SK-N-SH treated with all-trans-retinoic acid at 6 μM for 48 hours (cell line): ENCODE results near the gene TMEM178B.

Source experiments
- ATAC-seq: fragments of 200-7000 bp; cut with Tn5 transposase; 3 replicates; pipeline ENCODE4 v1.9.1; 2020; ENCODE audit warnings: mild to moderate bottlenecking, moderate library complexity
- ARNTL ChIP-seq: fragments of 450-650 bp; formaldehyde crosslinking; IDR thresholded peaks from 2 replicates; pipeline ENCODE4 v1.5.0; 2020; ENCODE audit warnings: low read depth, mild to moderate bottlenecking, moderate library complexity, borderline replicate concordance
- BACH2 ChIP-seq: fragments of 250-450 bp; sonication (Bioruptor Pico); IDR thresholded peaks from 2 replicates; pipeline ENCODE4 v1.9.0; 2021; ENCODE audit warnings: mild to moderate bottlenecking, borderline replicate concordance
- CSDC2 ChIP-seq: fragments of 250-450 bp; sonication (Bioruptor Pico); IDR thresholded peaks from 2 replicates; pipeline ENCODE4 v1.5.0; 2020; ENCODE audit warnings: mild to moderate bottlenecking, moderate library complexity
- ESRRG ChIP-seq: fragments of 250-450 bp; sonication (Bioruptor Pico); IDR thresholded peaks from 2 replicates; pipeline ENCODE4 v1.6.1; 2021; ENCODE audit warnings: mild to moderate bottlenecking
- GLIS3 ChIP-seq: fragments of 250-450 bp; sonication (Bioruptor Pico); IDR thresholded peaks from 2 replicates; pipeline ENCODE4 v1.5.0; 2020; ENCODE audit warnings: mild to moderate bottlenecking, moderate library complexity
- ISL1 ChIP-seq: fragments of 250-450 bp; sonication (Bioruptor Pico); IDR thresholded peaks from 2 replicates; pipeline ENCODE4 v2.1.2; 2022; ENCODE audit warnings: mild to moderate bottlenecking, moderate library complexity
- OSR1 ChIP-seq: fragments of 250-450 bp; sonication (Bioruptor Pico); IDR thresholded peaks from 2 replicates; pipeline ENCODE4 v1.8.0; 2022; ENCODE audit warnings: moderate library complexity, mild to moderate bottlenecking, inconsistent platforms
- PPARA ChIP-seq: fragments of 250-450 bp; sonication (Bioruptor Pico); IDR thresholded peaks from 2 replicates; pipeline ENCODE4 v1.5.0; 2020; ENCODE audit warnings: mild to moderate bottlenecking, borderline replicate concordance
- RARB ChIP-seq: fragments of 250-450 bp; sonication (Bioruptor Pico); IDR thresholded peaks from 2 replicates; pipeline ENCODE4 v1.8.0; 2021; ENCODE audit warnings: mild to moderate bottlenecking, moderate library complexity
- SNAI2 ChIP-seq: fragments of 250-450 bp; sonication (Bioruptor Pico); IDR thresholded peaks from 2 replicates; pipeline ENCODE4 v1.5.0; 2020; ENCODE audit warnings: mild to moderate bottlenecking, moderate library complexity
- TCF4 ChIP-seq: fragments of 250-450 bp; sonication (Bioruptor Pico); IDR thresholded peaks from 2 replicates; pipeline ENCODE4 v1.8.0; 2021; ENCODE audit warnings: mild to moderate bottlenecking, moderate library complexity, borderline replicate concordance
- TOX ChIP-seq: fragments of 250-450 bp; sonication (Bioruptor Pico); IDR thresholded peaks from 2 replicates; pipeline ENCODE4 v1.8.0; 2021; ENCODE audit warnings: mild to moderate bottlenecking, moderate library complexity, borderline replicate concordance
- ZC3H10 ChIP-seq: fragments of 250-450 bp; sonication (Bioruptor Pico); IDR thresholded peaks from 2 replicates; pipeline ENCODE4 v1.5.1; 2021; ENCODE audit warnings: mild to moderate bottlenecking, moderate library complexity
- ZFP30 ChIP-seq: fragments of 450-650 bp; formaldehyde crosslinking; IDR thresholded peaks from 2 replicates; pipeline ENCODE4 v1.5.0; 2022; ENCODE audit warnings: mild to moderate bottlenecking, moderate library complexity
- ZNF565 ChIP-seq: fragments of 450-650 bp; formaldehyde crosslinking; conservative IDR thresholded peaks from 2 replicates; pipeline ENCODE4 v1.5.0; 2020; ENCODE audit warnings: low read depth, mild to moderate bottlenecking, moderate library complexity
- ZNF70 ChIP-seq: fragments of 450-650 bp; formaldehyde crosslinking; IDR thresholded peaks from 2 replicates; pipeline ENCODE4 v1.5.0; 2020; ENCODE audit warnings: mild to moderate bottlenecking, moderate library complexity
- ZNF8 ChIP-seq: fragments of 450-650 bp; formaldehyde crosslinking; IDR thresholded peaks from 2 replicates; pipeline ENCODE4 v1.5.0; 2020; ENCODE audit warnings: mild to moderate bottlenecking, moderate library complexity
- TF ChIP-seq, protein P1 (sequence below): fragments of 250-450 bp; sonication (Bioruptor Pico); IDR thresholded peaks from 2 replicates; pipeline ENCODE4 v1.5.1; 2020; ENCODE audit warnings: low read depth, mild to moderate bottlenecking, moderate library complexity
- TF ChIP-seq, protein P2 (sequence below): fragments of 250-450 bp; sonication (Bioruptor Pico); IDR thresholded peaks from 2 replicates; pipeline ENCODE4 v1.5.1; 2021; ENCODE audit warnings: mild to moderate bottlenecking, moderate library complexity
- TF ChIP-seq, protein P3 (sequence below): fragments of 250-450 bp; sonication (Bioruptor Pico); IDR thresholded peaks from 2 replicates; pipeline ENCODE4 v1.8.0; 2020; ENCODE audit warnings: mild to moderate bottlenecking, moderate library complexity, borderline replicate concordance
- TF ChIP-seq, protein P4 (sequence below): fragments of 250-450 bp; sonication (Bioruptor Pico); IDR thresholded peaks from 2 replicates; pipeline ENCODE4 v1.5.0; 2020; ENCODE audit warnings: mild to moderate bottlenecking, moderate library complexity

The TMEM178B gene

DNA sequence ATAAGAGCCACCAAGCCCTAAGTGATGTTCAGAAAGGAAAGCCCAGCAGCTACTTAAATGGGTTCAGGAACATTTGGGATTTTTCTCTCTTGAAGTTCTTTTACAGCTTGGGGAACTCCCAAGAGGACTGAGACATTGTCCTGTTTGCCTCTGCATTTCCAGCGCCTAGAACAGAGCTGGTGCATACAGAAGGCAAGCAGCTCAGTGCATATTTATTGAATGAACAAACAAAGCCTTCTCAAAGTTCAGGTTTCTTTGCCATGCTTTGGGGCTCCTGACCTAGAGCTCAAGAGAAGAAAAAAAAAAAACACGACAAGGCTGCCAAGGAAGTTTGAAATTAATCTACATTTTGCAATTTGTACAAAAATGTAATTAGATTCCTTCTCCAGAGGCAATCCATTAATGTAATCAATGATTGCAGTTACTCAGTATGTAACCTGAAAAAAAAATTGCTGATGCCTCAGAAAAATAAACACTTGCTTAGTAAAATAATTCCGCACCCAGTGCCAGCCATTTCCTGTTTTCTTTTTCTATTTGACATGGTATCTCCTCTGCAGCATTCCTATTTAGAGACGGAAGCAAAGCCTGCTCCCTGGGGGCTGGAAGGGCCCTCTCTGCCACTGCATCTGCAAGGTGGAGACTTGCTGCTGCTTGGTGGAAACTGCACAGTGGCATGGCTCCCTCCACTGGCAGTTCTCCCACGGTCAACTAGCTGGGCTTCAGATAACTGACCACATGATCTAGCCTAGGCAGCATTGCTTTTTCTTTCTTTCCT, 157.3 kb downstream of the TMEM178B start:
- ATAC-seq = peak; percentile 27; the same call in 1 of the 3 replicates
- TF ChIP-seq BACH2 (no peak), GLIS3 (CRISPR knock-in tag) (no peak), ZNF8 (CRISPR knock-in tag) (no peak), PPARA (CRISPR knock-in tag) (no peak), ESRRG (CRISPR knock-in tag) (no peak)

DNA sequence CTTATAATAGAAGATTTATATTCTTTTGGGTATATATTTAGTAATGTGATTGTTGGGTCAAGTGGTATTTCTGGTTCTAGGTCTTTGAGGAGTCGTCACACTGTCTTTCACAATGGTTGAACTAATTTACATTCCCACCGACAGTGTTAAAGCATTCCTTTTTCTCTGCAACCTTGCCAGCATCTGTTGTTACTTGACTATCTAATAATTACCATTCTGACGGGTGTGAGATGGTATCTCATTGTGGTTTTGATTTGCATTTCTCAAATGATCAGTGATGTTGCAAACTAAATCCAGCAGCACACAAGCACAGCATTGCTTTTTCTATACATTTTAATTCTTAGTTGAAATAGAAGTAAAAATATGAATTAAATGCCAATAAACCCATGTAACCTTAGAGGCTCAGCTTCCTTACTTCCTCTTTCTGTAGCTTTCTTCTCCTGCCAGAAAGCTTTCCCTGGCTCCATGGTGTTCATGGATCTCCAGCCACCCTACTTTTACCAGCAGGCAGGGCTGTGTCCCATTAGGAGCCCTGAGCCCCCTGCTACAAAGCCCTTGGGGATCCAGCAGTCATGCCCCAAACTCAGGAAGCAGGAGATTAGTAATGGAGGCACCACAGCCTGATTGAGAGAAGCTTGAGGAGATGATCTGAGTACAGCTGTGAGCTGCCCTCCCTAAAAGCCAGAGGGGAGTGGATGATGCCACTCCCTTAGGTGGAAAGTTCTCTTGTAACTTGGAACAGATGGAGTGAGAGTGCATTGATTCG, 158.6 kb downstream of the TMEM178B start:
- TF ChIP-seq ZFP30 (CRISPR knock-in tag) = no peak
- no peak for TF ChIP-seq ZNF70
- no peak for TF ChIP-seq ARNTL (CRISPR knock-in tag)
- TF ChIP-seq ZNF8 (CRISPR knock-in tag) = no peak
- no peak for TF ChIP-seq TOX
- no peak for TF ChIP-seq ZNF565 (CRISPR knock-in tag)
- TF ChIP-seq, protein P1, sequence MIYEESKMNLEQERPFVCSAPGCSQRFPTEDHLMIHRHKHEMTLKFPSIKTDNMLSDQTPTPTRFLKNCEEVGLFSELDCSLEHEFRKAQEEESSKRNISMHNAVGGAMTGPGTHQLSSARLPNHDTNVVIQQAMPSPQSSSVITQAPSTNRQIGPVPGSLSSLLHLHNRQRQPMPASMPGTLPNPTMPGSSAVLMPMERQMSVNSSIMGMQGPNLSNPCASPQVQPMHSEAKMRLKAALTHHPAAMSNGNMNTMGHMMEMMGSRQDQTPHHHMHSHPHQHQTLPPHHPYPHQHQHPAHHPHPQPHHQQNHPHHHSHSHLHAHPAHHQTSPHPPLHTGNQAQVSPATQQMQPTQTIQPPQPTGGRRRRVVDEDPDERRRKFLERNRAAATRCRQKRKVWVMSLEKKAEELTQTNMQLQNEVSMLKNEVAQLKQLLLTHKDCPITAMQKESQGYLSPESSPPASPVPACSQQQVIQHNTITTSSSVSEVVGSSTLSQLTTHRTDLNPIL (CRISPR knock-in tag) = no peak
- no peak for TF ChIP-seq SNAI2
- no peak for TF ChIP-seq CSDC2
- TF ChIP-seq ESRRG (CRISPR knock-in tag) = no peak
- no peak for TF ChIP-seq ISL1 (CRISPR knock-in tag)
- TF ChIP-seq BACH2 = no peak
- no peak for TF ChIP-seq GLIS3 (CRISPR knock-in tag)
- no peak for TF ChIP-seq ZC3H10
- no peak for TF ChIP-seq RARB
- TF ChIP-seq PPARA (CRISPR knock-in tag) = no peak
- TF ChIP-seq, protein P2, sequence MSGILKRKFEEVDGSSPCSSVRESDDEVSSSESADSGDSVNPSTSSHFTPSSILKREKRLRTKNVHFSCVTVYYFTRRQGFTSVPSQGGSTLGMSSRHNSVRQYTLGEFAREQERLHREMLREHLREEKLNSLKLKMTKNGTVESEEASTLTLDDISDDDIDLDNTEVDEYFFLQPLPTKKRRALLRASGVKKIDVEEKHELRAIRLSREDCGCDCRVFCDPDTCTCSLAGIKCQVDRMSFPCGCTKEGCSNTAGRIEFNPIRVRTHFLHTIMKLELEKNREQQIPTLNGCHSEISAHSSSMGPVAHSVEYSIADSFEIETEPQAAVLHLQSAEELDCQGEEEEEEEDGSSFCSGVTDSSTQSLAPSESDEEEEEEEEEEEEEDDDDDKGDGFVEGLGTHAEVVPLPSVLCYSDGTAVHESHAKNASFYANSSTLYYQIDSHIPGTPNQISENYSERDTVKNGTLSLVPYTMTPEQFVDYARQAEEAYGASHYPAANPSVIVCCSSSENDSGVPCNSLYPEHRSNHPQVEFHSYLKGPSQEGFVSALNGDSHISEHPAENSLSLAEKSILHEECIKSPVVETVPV (CRISPR knock-in tag) = no peak
- TF ChIP-seq, protein P3, sequence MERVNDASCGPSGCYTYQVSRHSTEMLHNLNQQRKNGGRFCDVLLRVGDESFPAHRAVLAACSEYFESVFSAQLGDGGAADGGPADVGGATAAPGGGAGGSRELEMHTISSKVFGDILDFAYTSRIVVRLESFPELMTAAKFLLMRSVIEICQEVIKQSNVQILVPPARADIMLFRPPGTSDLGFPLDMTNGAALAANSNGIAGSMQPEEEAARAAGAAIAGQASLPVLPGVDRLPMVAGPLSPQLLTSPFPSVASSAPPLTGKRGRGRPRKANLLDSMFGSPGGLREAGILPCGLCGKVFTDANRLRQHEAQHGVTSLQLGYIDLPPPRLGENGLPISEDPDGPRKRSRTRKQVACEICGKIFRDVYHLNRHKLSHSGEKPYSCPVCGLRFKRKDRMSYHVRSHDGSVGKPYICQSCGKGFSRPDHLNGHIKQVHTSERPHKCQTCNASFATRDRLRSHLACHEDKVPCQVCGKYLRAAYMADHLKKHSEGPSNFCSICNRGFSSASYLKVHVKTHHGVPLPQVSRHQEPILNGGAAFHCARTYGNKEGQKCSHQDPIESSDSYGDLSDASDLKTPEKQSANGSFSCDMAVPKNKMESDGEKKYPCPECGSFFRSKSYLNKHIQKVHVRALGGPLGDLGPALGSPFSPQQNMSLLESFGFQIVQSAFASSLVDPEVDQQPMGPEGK (CRISPR knock-in tag) = no peak
- no peak for TF ChIP-seq OSR1 (CRISPR knock-in tag)
- TF ChIP-seq, all 23 proteins: peak for 0
- no peak for ATAC-seq

DNA sequence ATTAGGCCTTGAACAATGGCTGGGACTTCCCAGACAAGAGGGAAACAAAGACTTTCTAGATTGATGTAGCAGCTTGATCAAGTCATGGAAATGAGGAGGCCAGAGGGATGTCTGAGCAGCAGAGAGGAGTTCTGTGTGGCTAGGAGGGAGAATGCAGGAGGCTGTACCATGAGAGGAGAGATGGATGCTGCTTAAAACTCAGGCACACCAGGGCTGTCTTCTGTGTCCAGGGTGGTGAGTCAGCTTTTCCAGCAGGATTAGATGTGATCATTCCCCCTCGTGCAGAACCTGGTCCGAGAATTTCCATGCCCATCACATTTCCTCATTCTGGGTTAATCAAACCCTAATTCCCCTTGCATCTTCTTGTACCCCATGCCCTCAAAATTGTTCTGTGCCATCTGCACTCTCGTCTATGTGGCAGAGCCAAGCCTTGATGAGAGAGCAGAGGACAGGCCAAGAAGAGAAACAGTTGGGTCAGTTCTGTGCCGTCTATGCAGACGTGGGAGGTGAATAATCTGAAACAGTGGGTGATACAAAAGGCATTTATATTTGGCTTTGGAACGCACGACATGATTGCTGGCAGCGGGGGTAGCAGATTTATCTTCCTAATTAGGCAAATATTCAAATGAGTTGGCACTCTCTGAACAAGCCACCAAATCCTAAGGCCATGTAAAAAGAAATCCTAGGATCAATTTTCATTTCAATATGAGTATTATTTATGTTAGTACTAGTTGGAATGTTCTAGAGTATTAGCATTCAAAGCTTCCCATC, 160.7 kb downstream of the TMEM178B start:
- TF ChIP-seq, protein P1 (CRISPR knock-in tag) = no peak
- TF ChIP-seq ZNF8 (CRISPR knock-in tag) = no peak
- TF ChIP-seq ISL1 (CRISPR knock-in tag) = no peak
- no peak for TF ChIP-seq SNAI2
- TF ChIP-seq, protein P2 (CRISPR knock-in tag) = no peak
- TF ChIP-seq, protein P4, sequence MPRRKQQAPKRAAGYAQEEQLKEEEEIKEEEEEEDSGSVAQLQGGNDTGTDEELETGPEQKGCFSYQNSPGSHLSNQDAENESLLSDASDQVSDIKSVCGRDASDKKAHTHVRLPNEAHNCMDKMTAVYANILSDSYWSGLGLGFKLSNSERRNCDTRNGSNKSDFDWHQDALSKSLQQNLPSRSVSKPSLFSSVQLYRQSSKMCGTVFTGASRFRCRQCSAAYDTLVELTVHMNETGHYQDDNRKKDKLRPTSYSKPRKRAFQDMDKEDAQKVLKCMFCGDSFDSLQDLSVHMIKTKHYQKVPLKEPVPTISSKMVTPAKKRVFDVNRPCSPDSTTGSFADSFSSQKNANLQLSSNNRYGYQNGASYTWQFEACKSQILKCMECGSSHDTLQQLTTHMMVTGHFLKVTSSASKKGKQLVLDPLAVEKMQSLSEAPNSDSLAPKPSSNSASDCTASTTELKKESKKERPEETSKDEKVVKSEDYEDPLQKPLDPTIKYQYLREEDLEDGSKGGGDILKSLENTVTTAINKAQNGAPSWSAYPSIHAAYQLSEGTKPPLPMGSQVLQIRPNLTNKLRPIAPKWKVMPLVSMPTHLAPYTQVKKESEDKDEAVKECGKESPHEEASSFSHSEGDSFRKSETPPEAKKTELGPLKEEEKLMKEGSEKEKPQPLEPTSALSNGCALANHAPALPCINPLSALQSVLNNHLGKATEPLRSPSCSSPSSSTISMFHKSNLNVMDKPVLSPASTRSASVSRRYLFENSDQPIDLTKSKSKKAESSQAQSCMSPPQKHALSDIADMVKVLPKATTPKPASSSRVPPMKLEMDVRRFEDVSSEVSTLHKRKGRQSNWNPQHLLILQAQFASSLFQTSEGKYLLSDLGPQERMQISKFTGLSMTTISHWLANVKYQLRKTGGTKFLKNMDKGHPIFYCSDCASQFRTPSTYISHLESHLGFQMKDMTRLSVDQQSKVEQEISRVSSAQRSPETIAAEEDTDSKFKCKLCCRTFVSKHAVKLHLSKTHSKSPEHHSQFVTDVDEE (CRISPR knock-in tag) = no peak
- no peak for TF ChIP-seq RARB
- no peak for TF ChIP-seq TOX
- no peak for TF ChIP-seq ZNF565 (CRISPR knock-in tag)
- no peak for TF ChIP-seq ZFP30 (CRISPR knock-in tag)
- TF ChIP-seq ZC3H10 = no peak
- no peak for TF ChIP-seq GLIS3 (CRISPR knock-in tag)
- TF ChIP-seq CSDC2 = no peak
- TF ChIP-seq PPARA (CRISPR knock-in tag) = no peak
- TF ChIP-seq ZNF70 = no peak
- TF ChIP-seq TCF4 (CRISPR knock-in tag) = no peak
- TF ChIP-seq OSR1 (CRISPR knock-in tag) = no peak
- TF ChIP-seq ARNTL (CRISPR knock-in tag) = no peak
- no peak for ATAC-seq
